ENCODE measurements around the gene RBM19.

- no peak for TF ChIP-seq SUZ12 (IDR thresholded peaks at IDR 0.05; ENCODE audit: extremely low read depth, insufficient read depth, insufficient read length)
- no peak for TF ChIP-seq ZNF274 (IDR thresholded peaks at IDR 0.05; ENCODE audit: low read depth, low read length)
Measured at GRCh38 chr12:113823816-113824215, 142.3 kb downstream of the RBM19 start.

Measured in NT2/D1 (cell line).